Stomach (tissue), 9 donors: ENCODE results near the gene HK3. TPM values are rescaled to one million over a fixed set of nuclear protein-coding genes. Genes with fewer than 3 reads are reported as not detected.

Experiments used
- DNase-seq, 2 donors: peaks; one replicate each; pipeline versions ENCODE4 v3.0.0 to v3.0.0-alpha.2; 2013 to 2019
- H3K27ac ChIP-seq, 5 donors: fragments of 200-600 bp in 4 of 5; sonication (generic) in 4 of 5; one replicate each; pipeline ENCODE4 v1.5.1; 2013 to 2019; ENCODE audit warnings: mild to moderate bottlenecking in 1 of 5, moderate library complexity in 1 of 5
- H3K27me3 ChIP-seq, 3 donors: fragments of 200-600 bp; sonication (generic); one replicate each; pipeline ENCODE4 v1.5.1; 2017 to 2019; ENCODE audit warnings: mixed run types in 1 of 3
- H3K36me3 ChIP-seq, 4 donors: fragments of 200-600 bp; sonication (generic); 1 replicate in 3 of 4; 2 replicates in 1 of 4; pipeline ENCODE4 v1.5.1; 2016 to 2019
- H3K4me1 ChIP-seq, 4 donors: fragments of 200-600 bp; sonication (generic); one replicate each; pipeline ENCODE4 v1.5.1; 2016 to 2019
- H3K4me3 ChIP-seq, 4 donors: fragments of 200-600 bp; sonication (generic) in 3 of 4; one replicate each; pipeline ENCODE4 v1.5.1; 2016 to 2019; ENCODE audit warnings: mild to moderate bottlenecking in 1 of 4
- H3K9me3 ChIP-seq, 4 donors: fragments of 200-600 bp; sonication (generic); one replicate each; pipeline ENCODE4 v1.5.1; 2016 to 2019
- CTCF ChIP-seq, 7 experiments: fragments of 450-650 bp in 4 of 7; fragments of 200-600 bp in 3 of 7; sonication (generic) in 3 of 7; IDR thresholded peaks; one replicate each; pipeline ENCODE4 v1.5.1; 2016 to 2019; ENCODE audit warnings: antibody characterized with exemption in 7 of 7, control low read depth in 2 of 7, mild to moderate bottlenecking in 1 of 7
- EP300 ChIP-seq: sonication (generic); formaldehyde crosslinking; IDR thresholded peaks from one replicate; pipeline ENCODE4 v1.6.1; 2017; ENCODE audit warnings: antibody characterized with exemption
- POLR2A ChIP-seq, 4 donors: fragments of 450-650 bp; IDR thresholded peaks; one replicate each; pipeline ENCODE4 v1.6.1; 2016; ENCODE audit warnings: antibody characterized with exemption in 4 of 4, control low read depth in 2 of 4, mild to moderate bottlenecking in 1 of 4, moderate library complexity in 1 of 4
- POLR2AphosphoS5 ChIP-seq, 3 donors: sonication (generic); formaldehyde crosslinking; IDR thresholded peaks; one replicate each; pipeline ENCODE4 v1.6.1; 2016; ENCODE audit warnings: antibody characterized with exemption in 3 of 3
- WGBS, 5 donors: extraction: QIAGEN DNeasy Blood & Tissue Kit in 3 of 5; methylation state at CpG; one replicate each; pipeline versions ENCODE4 v1.1.5 to v1.1.7; 2013 to 2018; 5-methylcytosine and 5-hydroxymethylcytosine counted together
- intact Hi-C: fragments of 100-400 bp; cut with DNase I; formaldehyde crosslinking; loops from one replicate; pipeline ENCODE4 v1.15.1; 2023; ENCODE audit warnings: low total_unique reads
- polyA plus RNA-seq, 3 donors: library from polyadenylated mRNA; stranded (reverse); fragments of 200-250 nt; gene quantifications; one replicate each; pipeline ENCODE4 v1.2.3, GENCODE V29; 2013
- total RNA-seq, 5 donors: library from RNA; depleted of rRNA; stranded (reverse); fragments of >200 nt; gene quantifications; one replicate each; pipeline versions ENCODE4 v1.1.0 to v1.2.3, GENCODE V29; 2014 to 2016
- donor health status: healthy with polysubstance abuse.
- donor health status: Bipolar disorder and iron deficiency.
- donor health status: healthy.

HK3 gene
- total and polyA plus RNA-seq, 8 donors: 1.6 to 145 (median 4.2) TPM; not detected in 2

DNA sequence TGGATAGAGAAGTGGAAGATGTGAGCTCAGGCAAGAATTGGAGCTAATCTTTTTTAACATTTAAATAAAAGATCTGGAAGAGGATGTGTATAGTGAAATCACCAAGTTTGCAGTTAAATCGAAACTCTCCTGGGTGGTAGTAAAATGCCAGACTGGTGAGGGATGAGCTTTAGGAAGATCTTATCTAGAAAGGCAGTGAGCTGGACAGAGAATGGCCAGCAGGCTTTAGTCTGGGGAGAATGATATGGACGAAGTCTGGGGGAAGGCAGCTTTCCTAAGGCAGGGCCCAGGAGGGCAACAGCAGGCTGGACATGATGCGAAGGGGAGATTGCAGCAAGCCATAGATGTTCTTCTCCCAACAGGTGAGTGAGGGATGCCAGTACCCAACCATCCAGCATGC lies 63.2 kb downstream of the HK3 start:
- DNase-seq: no peak
- 51 to 72% (median 59%) methylated on average over 3 of the region's 3 CpGs for WGBS, 5 donors
- TF ChIP-seq POLR2AphosphoS5 (IDR thresholded peaks at IDR 0.05) (no peak), POLR2A (IDR thresholded peaks at IDR 0.05) (no peak), EP300 (no peak), CTCF (IDR thresholded peaks at IDR 0.05) (no peak)

GRCh38 chr5:176833286-176833685 lies 65.9 kb downstream of the HK3 start:
- WGBS, 5 donors: 85 to 93% (median 88%) methylated on average over 4 of the region's 4 CpGs
- Histone ChIP-seq H3K36me3 (no peaks in the 10 kb centered on the region), H3K9me3 (no peaks in the 10 kb centered on the region), H3K4me3 (no peak overlapping the region), H3K27me3 (peaks cover 0 to 61% (median 12%) of the 10 kb centered on the region in 3 donors), H3K27ac (no peak overlapping the region), H3K4me1 (no peaks in the 10 kb centered on the region)
- DNase-seq: no peak
- intact Hi-C loops: no loop called here
- no peak for TF ChIP-seq POLR2AphosphoS5 (IDR thresholded peaks at IDR 0.05)

More for the DNA sequence above, 63.2 kb downstream of the HK3 start:
- Histone ChIP-seq H3K9me3 (no peaks in the 10 kb centered on the region), H3K27ac (no peak overlapping the region), H3K27me3 (peaks cover 0 to 66% (median 12%) of the 10 kb centered on the region in 3 donors), H3K4me1 (no peaks in the 10 kb centered on the region), H3K36me3 (no peaks in the 10 kb centered on the region), H3K4me3 (no peak overlapping the region)
- intact Hi-C loops: no loop called here

- 74 to 82% (median 74%) methylated on average over 6 of the region's 6 CpGs for WGBS, 5 donors
- TF ChIP-seq EP300: no peak
- no peak for TF ChIP-seq POLR2A (IDR thresholded peaks at IDR 0.05)
- DNase-seq: no peak
- Histone ChIP-seq H3K4me1 (no peaks in the 10 kb centered on the region), H3K9me3 (no peaks in the 10 kb centered on the region), H3K27me3 (peaks cover 0 to 66% (median 12%) of the 10 kb centered on the region in 3 donors), H3K36me3 (no peaks in the 10 kb centered on the region), H3K27ac (no peak overlapping the region), H3K4me3 (no peak overlapping the region)
- intact Hi-C loops: no loop called here
Observed at GRCh38 chr5:176832162-176832561, 67.0 kb downstream of the HK3 start.

DNA sequence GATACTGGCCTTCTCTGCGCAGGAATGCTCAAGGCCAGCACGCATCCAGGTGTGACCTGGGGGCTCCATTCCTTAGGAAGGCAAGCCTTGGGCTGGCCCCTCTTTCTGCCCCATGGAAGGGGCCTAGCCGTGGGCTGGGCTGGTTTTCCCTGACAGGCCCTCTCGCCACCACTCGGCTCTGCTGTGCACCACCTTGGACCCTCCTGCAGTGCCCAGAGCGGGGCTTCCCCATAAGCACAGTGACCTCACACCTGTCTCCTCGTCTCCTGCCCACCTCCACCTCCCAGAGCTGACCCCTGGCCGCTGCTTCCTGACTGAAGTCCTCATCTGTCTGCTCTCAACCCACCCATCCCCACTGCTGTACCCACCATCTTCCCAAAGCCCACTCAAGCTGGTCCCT lies 67.7 kb downstream of the HK3 start:
- Histone ChIP-seq H3K9me3 (no peaks in the 10 kb centered on the region), H3K27me3 (peaks cover 0 to 65% (median 12%) of the 10 kb centered on the region in 3 donors), H3K27ac (no peak overlapping the region), H3K4me3 (no peak overlapping the region), H3K4me1 (no peaks in the 10 kb centered on the region), H3K36me3 (no peaks in the 10 kb centered on the region)
- DNase-seq: no peak
- intact Hi-C loops: no loop called here
- TF ChIP-seq POLR2A (IDR thresholded peaks at IDR 0.05) (no peak), CTCF (IDR thresholded peaks at IDR 0.05) (no peak), EP300 (no peak), POLR2AphosphoS5 (IDR thresholded peaks at IDR 0.05) (no peak)
- WGBS, 5 donors: 65 to 69% (median 67%) methylated on average over 8 of the region's 8 CpGs

DNA sequence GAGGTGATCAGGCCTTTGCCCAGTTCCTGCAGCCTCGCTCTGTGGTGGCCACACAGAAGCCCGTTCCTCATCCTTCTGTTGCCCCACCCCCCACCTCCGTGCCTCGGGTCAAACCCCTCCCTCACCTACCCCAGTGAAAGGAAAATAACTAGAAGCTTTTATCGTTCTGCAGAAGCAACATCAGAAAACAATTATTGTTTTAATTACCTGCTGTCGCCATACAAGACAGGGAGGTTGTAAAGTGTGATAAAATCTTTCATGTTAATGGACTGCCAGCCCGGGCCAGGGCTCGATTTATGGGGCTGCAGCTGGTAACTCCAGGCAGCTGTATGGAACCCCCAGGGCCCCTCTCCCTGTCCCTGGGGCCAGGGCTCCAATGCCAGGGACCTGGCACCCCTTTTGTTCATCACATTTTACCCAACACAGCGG lies 68.1 kb downstream of the HK3 start:
- H3K4me1 ChIP-seq: no peaks in the 10 kb centered on the region
- H3K27me3 ChIP-seq: peaks cover 0 to 61% (median 12%) of the 10 kb centered on the region in 3 donors
- no peaks in the 10 kb centered on the region for H3K36me3 ChIP-seq
- no peaks in the 10 kb centered on the region for H3K9me3 ChIP-seq
- H3K4me3 ChIP-seq: no peak overlapping the region
- no peak for DNase-seq
- no peak overlapping the region for H3K27ac ChIP-seq
- 33 to 42% (median 37%) methylated on average over 9 of the region's 9 CpGs for whole genome bisulfite sequencing, 5 donors
- TF ChIP-seq EP300: no peak
- TF ChIP-seq POLR2AphosphoS5 (IDR thresholded peaks at IDR 0.05): no peak
- no peak for TF ChIP-seq POLR2A (IDR thresholded peaks at IDR 0.05)
- no peak for TF ChIP-seq CTCF (IDR thresholded peaks at IDR 0.05)
- intact Hi-C loops: no loop called here

Other genes starting within 250 kb of the HK3 start
- under 1 TPM in 2 of 5 donors, not detected in 3; 0.55 to 0.72 TPM for gene UNC5A, start 88.8 kb downstream of the HK3 start, total RNA-seq
- gene UNC5A, start 88.8 kb downstream of the HK3 start, polyA plus RNA-seq: under 1 TPM in 2 of 3 donors, not detected in 1; 0.08 to 0.37 TPM
- gene UIMC1, start 107.4 kb upstream of the HK3 start, total RNA-seq: 10 to 100 TPM; 11.6 to 81.7 (median 44.5) TPM
- gene UIMC1, start 107.4 kb upstream of the HK3 start, polyA plus RNA-seq: 10 to 100 TPM; 17.9 to 27.3 (median 23.8) TPM
- gene ZNF346, start 123.3 kb upstream of the HK3 start, total RNA-seq: 100 to 1,000 TPM in 1 of 5 donors, 10 to 100 TPM in 4; 14.7 to 122 (median 25.7) TPM
- gene ZNF346, start 123.3 kb upstream of the HK3 start, polyA plus RNA-seq: 1 to 10 TPM; 4.7 to 5.3 (median 5.0) TPM
- gene FGFR4, start 187.6 kb upstream of the HK3 start, total RNA-seq: 100 to 1,000 TPM in 1 of 5 donors, 10 to 100 TPM in 3, 1 to 10 TPM in 1; 4.1 to 145 (median 11.0) TPM
- gene FGFR4, start 187.6 kb upstream of the HK3 start, polyA plus RNA-seq: 10 to 100 TPM in 2 of 3 donors, 1 to 10 TPM in 1; 5.2 to 17.0 (median 15.9) TPM
- gene NSD1, start 234.4 kb upstream of the HK3 start, total RNA-seq: 10 to 100 TPM; 17.5 to 69.9 (median 40.0) TPM
- gene NSD1, start 234.4 kb upstream of the HK3 start, polyA plus RNA-seq: 1 to 10 TPM; 5.1 to 6.9 (median 5.9) TPM